ENCODE data around the gene UGP2. TPM values are rescaled to one million over a fixed set of nuclear protein-coding genes. Genes with fewer than 3 reads are reported as not detected.

UGP2 gene
- total RNA-seq, 1 donor from 2014 or later: 314 TPM

Other genes with a start within 250 kb of the UGP2 start
- gene VPS54, start 177.5 kb downstream of the UGP2 start, total RNA-seq: 17.5 and 17.9 TPM in 2 replicates